Fibroblast of the aortic adventitia (primary cell): ENCODE measurements around the gene SMIM28. TPM values are rescaled to one million over a fixed set of nuclear protein-coding genes. Genes with fewer than 3 reads are reported as not detected.

ENCODE experiments used
- DNase-seq: peaks from one replicate; pipeline ENCODE4 v3.0.0-alpha.2; 2010; ENCODE audit warnings: low read depth
- H3K4me3 ChIP-seq: 2 replicates; pipeline ENCODE4 v1.5.1; 2011; ENCODE audit warnings: low read depth, mild to moderate bottlenecking, control low read depth, low read length, moderate library complexity
- CTCF ChIP-seq: IDR thresholded peaks from 2 replicates; pipeline ENCODE4 v1.5.1; 2011; ENCODE audit warnings: mild to moderate bottlenecking, low read length, control low read depth, inconsistent platforms; ENCODE audit not compliant: insufficient read depth
- total RNA-seq: library from RNA; depleted of rRNA; stranded (reverse); fragments of >200 nt; gene quantifications from 2 replicates; pipeline ENCODE4 v1.2.3, GENCODE V29; 2012; ENCODE audit warnings: low replicate concordance

SMIM28 gene
- total RNA-seq, 1 donor, result not detected

GRCh38 chr6:138403324-138403800 lies 25.7 kb downstream of the SMIM28 start:
- TF ChIP-seq CTCF, result peak; percentile 9
- H3K4me3 ChIP-seq, result peak overlapping the region; percentile 75
- DNase-seq, result no peak

- DNase-seq, result peak; percentile 39
- H3K4me3 ChIP-seq, result peak within 1 kb of the TSS; percentile 75
- peak; percentile 9 for TF ChIP-seq CTCF
Observed at GRCh38 chr6:138403801-138404665, 26.3 kb downstream of the SMIM28 start, which contains the start of gene HEBP2. Gene HEBP2, plus strand, starts transcription at chr6:138404223. Its CDS starts 273 bp downstream, at chr6:138404496.

GRCh38 chr6:138404666-138405337 lies 27.1 kb downstream of the SMIM28 start:
- DNase-seq, result peak; percentile 23
- no peak for TF ChIP-seq CTCF
- H3K4me3 ChIP-seq, result peak overlapping the region; percentile 75

GRCh38 chr6:138405816-138406413 lies 28.2 kb downstream of the SMIM28 start:
- DNase-seq, result no peak
- no peak overlapping the region for H3K4me3 ChIP-seq
- TF ChIP-seq CTCF, result no peak

GRCh38 chr6:138406443-138406842 lies 28.7 kb downstream of the SMIM28 start:
- TF ChIP-seq CTCF, result no peak
- H3K4me3 ChIP-seq, result no peak overlapping the region
- DNase-seq, result no peak

GRCh38 chr6:138410048-138410735 lies 32.5 kb downstream of the SMIM28 start:
- H3K4me3 ChIP-seq, result no peak overlapping the region
- DNase-seq, result peak; percentile 75
- no peak for TF ChIP-seq CTCF
